Measurements from ENCODE around the gene TMEM204.

- TF ChIP-seq CTCF (IDR thresholded peaks at IDR 0.05) = no peak
- TF ChIP-seq ZFX (IDR thresholded peaks at IDR 0.05; ENCODE audit: borderline replicate concordance) = no peak
These were observed 37.7 kb downstream of the TMEM204 start for GRCh38 chr16:1571012-1571671.

All from 22Rv1 (cell line).